ENCODE results near the gene C6orf132. TPM values are rescaled to one million over a fixed set of nuclear protein-coding genes. Genes with fewer than 3 reads are reported as not detected.

C6orf132 gene
- under 0.01 TPM for total RNA-seq

GRCh38 chr6:42142118-42142835, at the start of gene C6orf132:
TSS of gene C6orf132 (minus strand) at chr6:42142620. CDS start at chr6:42142444, 176 bp downstream.

DNA sequence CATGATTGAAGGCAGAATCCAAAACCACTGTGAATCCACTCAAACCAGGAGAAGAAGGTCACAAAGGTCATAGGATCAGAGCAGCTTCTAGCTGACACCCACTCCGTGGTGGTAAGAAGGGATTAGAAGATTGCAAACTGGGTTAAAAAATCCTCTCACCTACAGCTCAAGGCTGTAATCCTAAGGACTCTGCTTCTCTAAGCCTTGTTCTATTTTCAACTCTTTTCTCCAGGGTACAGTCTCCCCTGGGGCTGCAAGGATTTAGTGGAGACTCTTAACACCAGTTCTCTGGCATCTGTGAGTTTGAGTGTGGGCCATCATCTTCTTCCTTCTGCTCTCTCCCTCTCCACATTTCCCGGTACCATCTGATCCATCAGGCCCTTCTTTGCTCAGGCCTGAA, 30.7 kb upstream of the C6orf132 start, which contains the start of gene GUCA1A:
GUCA1A (plus strand) TSS at position 264 of the 400 bp plus-strand sequence. CDS start 250 bp downstream, outside the sequence.

Other genes with a start within 250 kb of the C6orf132 start
- 24.4 TPM for gene USP49, start 247.2 kb downstream of the C6orf132 start, total RNA-seq
- 21.0 TPM for gene MED20, start 221.5 kb downstream of the C6orf132 start, total RNA-seq
- 11.9 TPM for gene BYSL, start 221.1 kb downstream of the C6orf132 start, total RNA-seq
- 16.0 TPM for gene CCND3, start 200.8 kb downstream of the C6orf132 start, total RNA-seq
- gene TAF8, start 92.1 kb downstream of the C6orf132 start, total RNA-seq: 11.9 TPM
- 1.6 TPM for gene GUCA1A, start 30.7 kb upstream of the C6orf132 start, total RNA-seq
- gene GUCA1B, start 52.3 kb upstream of the C6orf132 start, total RNA-seq: 0.63 TPM
- 41.0 TPM for gene MRPS10, start 75.2 kb upstream of the C6orf132 start, total RNA-seq

Data from parietal lobe (tissue), 1 donor.